K562 (cell line): ENCODE data around the gene TSHZ1. TPM values are rescaled to one million over a fixed set of nuclear protein-coding genes. Genes with fewer than 3 reads are reported as not detected.

ENCODE experiments used
- ATAC-seq: fragments of 200-7000 bp; cut with Tn5 transposase; 3 replicates; pipeline ENCODE4 v1.9.1; 2020; ENCODE audit warnings: moderate library complexity
- BruUV-seq: library from RNA; stranded (reverse); fragments of 400-500 nt; replicated peaks from 2 replicates; lab custom pipeline; 2021; lab: Mats Ljungman, UMichigan
- CTCF ChIA-PET: fragments of 300-600 bp; formaldehyde crosslinking; extraction: SDS; loops from one replicate; lab custom pipeline; 2021; ENCODE audit warnings: low intra/inter-chr PET ratio; lab: Yijun Ruan, JAX
- POLR2A ChIA-PET: fragments of 300-600, 350-650 bp; sonication (Branson Sonifier 250); formaldehyde crosslinking; extraction: SDS; loops from one replicate; lab custom pipeline; 2021; ENCODE audit warnings: antibody characterized with exemption, inconsistent platforms; lab: Yijun Ruan, JAX
- DNase-seq, 4 experiments: peaks; one replicate each; pipeline versions ENCODE4 v3.0.0 to v3.0.0-alpha.2; 2011 to 2018; ENCODE audit warnings: low spot score in 3 of 4, mixed read lengths in 3 of 4; ENCODE audit errors: extremely low read depth in 1 of 4
- FAIRE-seq: peaks from 2 replicates; lab custom pipeline; 2011; peaks lifted over from hg19 to GRCh38; lab: Jason Lieb, UNC
- H2AFZ ChIP-seq: 2 replicates; pipeline ENCODE4 v1.6.0; 2011; ENCODE audit warnings: low read depth, low read length, control low read depth, inconsistent platforms
- H3K27ac ChIP-seq: fragments of 200-600 bp; 3 replicates; pipeline ENCODE4 v1.8.0; 2011; ENCODE audit warnings: low read depth, mild to moderate bottlenecking, control low read depth, inconsistent platforms, low read length, moderate library complexity, mixed read lengths; ENCODE audit errors: extremely low read depth
- H3K27me3 ChIP-seq, 2 experiments: fragments of 300-600 bp in 1 of 2; 2 replicates in 1 of 2; 3 replicates in 1 of 2; pipeline versions ENCODE4 v1.6.0 to v1.8.0; 2011; ENCODE audit warnings: inconsistent platforms in 2 of 2, low read length in 2 of 2, mild to moderate bottlenecking in 1 of 2, mixed read lengths in 1 of 2, moderate library complexity in 1 of 2; ENCODE audit not compliant: control insufficient read depth in 2 of 2, insufficient read depth in 2 of 2
- H3K36me3 ChIP-seq: fragments of 300-600 bp; 3 replicates; pipeline ENCODE4 v1.8.0; 2011; ENCODE audit warnings: mild to moderate bottlenecking, low read length, inconsistent platforms; ENCODE audit not compliant: control insufficient read depth, insufficient read depth
- H3K4me1 ChIP-seq, 2 experiments: fragments of 200-600 bp in 1 of 2; replicated peaks in 1 of 2; 2 replicates in 1 of 2; 3 replicates in 1 of 2; pipeline versions ENCODE4 v1.5.1 to v1.8.0; 2011; ENCODE audit warnings: inconsistent platforms in 2 of 2, low read length in 2 of 2, mild to moderate bottlenecking in 1 of 2, mixed read lengths in 1 of 2, moderate library complexity in 1 of 2; ENCODE audit not compliant: control insufficient read depth in 2 of 2, insufficient read depth in 2 of 2
- H3K4me2 ChIP-seq: 2 replicates; pipeline ENCODE4 v1.6.1; 2011; ENCODE audit warnings: low read length, control low read depth, inconsistent platforms, mixed read lengths; ENCODE audit not compliant: insufficient read depth
- H3K4me3 ChIP-seq: fragments of 200-600 bp; sonication (generic), shearing (Covaris generic); 2 replicates; pipeline ENCODE4 v1.5.1; 2016; ENCODE audit warnings: control low read depth, inconsistent platforms
- H3K79me2 ChIP-seq: fragments of 200-600 bp; 3 replicates; pipeline ENCODE4 v1.8.0; 2011; ENCODE audit warnings: low read length, inconsistent platforms; ENCODE audit not compliant: control insufficient read depth, insufficient read depth
- H3K9ac ChIP-seq, 2 experiments: 2 replicates each; pipeline versions ENCODE4 v1.6.0 to v1.6.1; 2011; ENCODE audit warnings: low read depth in 2 of 2, low read length in 2 of 2, control low read depth in 1 of 2, inconsistent platforms in 1 of 2, mild to moderate bottlenecking in 1 of 2, mixed read lengths in 1 of 2; ENCODE audit not compliant: insufficient read depth in 1 of 2
- H3K9me1 ChIP-seq: one replicate; pipeline ENCODE4 v1.6.0; 2011; ENCODE audit warnings: inconsistent platforms, mild to moderate bottlenecking, low read length, moderate library complexity; ENCODE audit not compliant: control insufficient read depth, insufficient read depth
- H3K9me3 ChIP-seq: replicated peaks from 2 replicates; pipeline ENCODE4 v1.5.1; 2011; ENCODE audit warnings: low read depth, low read length, inconsistent platforms; ENCODE audit not compliant: control insufficient read depth, insufficient read depth
- H4K20me1 ChIP-seq: replicated peaks from 2 replicates; pipeline ENCODE4 v1.6.1; 2011; ENCODE audit warnings: low read length, inconsistent platforms, mixed read lengths; ENCODE audit not compliant: control insufficient read depth, insufficient read depth
- HDAC1 ChIP-seq, 2 experiments: fragments of 450-650 bp; IDR thresholded peaks; 2 replicates each; pipeline ENCODE4 v1.6.1; 2016 to 2017; ENCODE audit warnings: inconsistent platforms in 1 of 2, mild to moderate bottlenecking in 1 of 2, moderate library complexity in 1 of 2
- MEIS2 ChIP-seq: fragments of 450-650 bp; IDR thresholded peaks from 2 replicates; pipeline ENCODE4 v1.6.1; 2014; ENCODE audit warnings: mild to moderate bottlenecking; ENCODE audit not compliant: partially characterized antibody
- TCFL5 ChIP-seq: fragments of 250-450 bp; sonication (Bioruptor Pico); conservative IDR thresholded peaks from 2 replicates; pipeline ENCODE4 v1.6.1; 2021; ENCODE audit warnings: mild to moderate bottlenecking, moderate library complexity, matching md5 sums
- WGBS: fragments of 100-300 bp; shearing (Covaris generic); methylation state at CpG from one replicate; pipeline ENCODE4 v1.1.6; 2016; ENCODE audit warnings: low coverage, mixed read lengths; ENCODE audit not compliant: insufficient coverage; ENCODE audit errors: missing lambda C conversion rate; 5-methylcytosine and 5-hydroxymethylcytosine counted together
- in situ Hi-C: fragments of 300-500 bp; cut with MboI; formaldehyde crosslinking; loops from 4 replicates; pipeline ENCODE4 v1.15.0; 2018; ENCODE audit warnings: inconsistent platforms, mixed read lengths
- intact Hi-C: fragments of 100-400 bp; cut with micrococcal nuclease; formaldehyde crosslinking; loops from 2 replicates; pipeline ENCODE4 v1.14.2; 2022
- polyA plus RNA-seq, 8 experiments: library from polyadenylated mRNA; depleted of rRNA in 4 of 8; stranded (reverse) in 5 of 8; unstranded in 3 of 8; fragments of >200 nt; fragmentation: Nextera tagmentation in 2 of 8; fragmentation: Illumina TruSeq in 1 of 8; extraction: Ambion mirVana in 2 of 8; extraction: Trizol in 1 of 8; gene quantifications; 2 replicates each; pipeline versions ENCODE4 v1.2.1 to v1.2.3, GENCODE V29; 2011 to 2014; ENCODE audit warnings: inconsistent platforms in 1 of 8, missing spikeins in 1 of 8
- total RNA-seq, 7 experiments: library from RNA; depleted of rRNA in 6 of 7; stranded (reverse); fragments of >200 nt in 6 of 7; fragmentation: Illumina TruSeq in 2 of 7; extraction: Trizol in 2 of 7; gene quantifications; 2 replicates each; pipeline versions ENCODE4 v1.2.1 to v1.2.3, GENCODE V29; 2011 to 2021; ENCODE audit warnings: low replicate concordance in 1 of 7
- TF ChIP-seq, protein P1 (sequence below): IDR thresholded peaks from 3 replicates; pipeline ENCODE4 v1.6.1; 2011; ENCODE audit warnings: borderline replicate concordance, mild to moderate bottlenecking, moderate library complexity; ENCODE audit not compliant: insufficient read length; ENCODE audit errors: extremely low read depth

The TSHZ1 gene
- total and polyA plus RNA-seq, 9 of the 15 experiments (the other 6 are each of a cell fraction or from before 2014, with no cell fraction given) = 1.1 to 7.2 (median 2.7) TPM

DNA sequence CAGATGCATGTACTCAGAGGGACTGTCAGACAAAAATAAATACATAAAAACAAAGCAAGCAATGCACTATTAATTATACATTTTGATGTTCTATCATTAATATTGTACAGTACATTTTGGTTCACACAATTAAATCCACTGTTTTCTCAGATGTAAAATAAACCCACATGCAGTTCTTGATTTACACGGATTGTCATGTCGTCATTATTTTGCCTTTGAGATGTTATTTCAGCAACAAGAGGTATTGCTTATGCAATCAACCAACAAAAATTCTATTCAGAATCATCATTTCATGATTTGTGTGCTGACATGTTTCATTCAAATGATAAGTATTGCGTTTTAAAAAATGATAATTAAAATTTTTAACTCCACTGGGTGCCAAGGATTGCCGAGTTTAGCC is 79.2 kb downstream of the TSHZ1 start:
- Histone ChIP-seq H3K4me3 (no peak overlapping the region), H3K27me3 (no peaks in the 10 kb centered on the region; a peak in 1 of 5 replicates), H3K9ac (no peak overlapping the region), H3K4me2 (no peak overlapping the region), H2AFZ (no peak overlapping the region), H3K4me1 (no peaks in the 10 kb centered on the region; a peak in 1 of 5 replicates), H3K9me1 (no peaks in the 10 kb centered on the region), H4K20me1 (no peaks in the 10 kb centered on the region), H3K36me3 (0 out of 3 replicates have a peak, but pooled peaks cover 3% of the 10 kb centered on the region), H3K27ac (no peak overlapping the region), H3K9me3 (no peaks in the 10 kb centered on the region), H3K79me2 (no peaks in the 10 kb centered on the region)
- no peak for ATAC-seq
- TF ChIP-seq, protein P1, sequence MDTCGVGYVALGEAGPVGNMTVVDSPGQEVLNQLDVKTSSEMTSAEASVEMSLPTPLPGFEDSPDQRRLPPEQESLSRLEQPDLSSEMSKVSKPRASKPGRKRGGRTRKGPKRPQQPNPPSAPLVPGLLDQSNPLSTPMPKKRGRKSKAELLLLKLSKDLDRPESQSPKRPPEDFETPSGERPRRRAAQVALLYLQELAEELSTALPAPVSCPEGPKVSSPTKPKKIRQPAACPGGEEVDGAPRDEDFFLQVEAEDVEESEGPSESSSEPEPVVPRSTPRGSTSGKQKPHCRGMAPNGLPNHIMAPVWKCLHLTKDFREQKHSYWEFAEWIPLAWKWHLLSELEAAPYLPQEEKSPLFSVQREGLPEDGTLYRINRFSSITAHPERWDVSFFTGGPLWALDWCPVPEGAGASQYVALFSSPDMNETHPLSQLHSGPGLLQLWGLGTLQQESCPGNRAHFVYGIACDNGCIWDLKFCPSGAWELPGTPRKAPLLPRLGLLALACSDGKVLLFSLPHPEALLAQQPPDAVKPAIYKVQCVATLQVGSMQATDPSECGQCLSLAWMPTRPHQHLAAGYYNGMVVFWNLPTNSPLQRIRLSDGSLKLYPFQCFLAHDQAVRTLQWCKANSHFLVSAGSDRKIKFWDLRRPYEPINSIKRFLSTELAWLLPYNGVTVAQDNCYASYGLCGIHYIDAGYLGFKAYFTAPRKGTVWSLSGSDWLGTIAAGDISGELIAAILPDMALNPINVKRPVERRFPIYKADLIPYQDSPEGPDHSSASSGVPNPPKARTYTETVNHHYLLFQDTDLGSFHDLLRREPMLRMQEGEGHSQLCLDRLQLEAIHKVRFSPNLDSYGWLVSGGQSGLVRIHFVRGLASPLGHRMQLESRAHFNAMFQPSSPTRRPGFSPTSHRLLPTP = no peak
- TF ChIP-seq HDAC1 (IDR thresholded peaks at IDR 0.05) (no peak), TCFL5 (CRISPR knock-in tag) (no peak), MEIS2 (no peak)
- in situ Hi-C loops = no loop called here
- BruUV-seq = no TSS peak
- intact Hi-C loops = no loop called here
- POLR2A ChIA-PET = no interaction called here
- DNase-seq = no peak
- WGBS = 60% methylated on average over 4 of the region's 4 CpGs
- FAIRE-seq = no peak
- CTCF ChIA-PET = no interaction called here
